Purkinje cell (primary cell): ENCODE data around the gene ZSCAN1. TPM values are rescaled to one million over a fixed set of nuclear protein-coding genes. Genes with fewer than 3 reads are reported as not detected.

Experiments used
- polyA plus RNA-seq: library from polyadenylated mRNA; unstranded; fragments of >200 nt; fragmentation: Nextera tagmentation; gene quantifications from 2 replicates; pipeline ENCODE4 v1.2.1, GENCODE V29; 2014

ZSCAN1 gene
- polyA plus RNA-seq: 0.52 TPM in 1 of 2 replicates, not detected in the other

GRCh38 chr19:58033741-58034476 lies at the start of gene ZSCAN1:
Gene ZSCAN1, plus strand, starts transcription at chr19:58034025. Its CDS starts 3,812 bp downstream, at chr19:58037837.

GRCh38 chr19:58002384-58003173 lies 31.2 kb upstream of the ZSCAN1 start, which contains the start of gene ZNF606:
Gene ZNF606, minus strand, starts transcription at chr19:58002820. Its CDS starts 1,501 bp downstream, at chr19:58001319.

GRCh38 chr19:58059003-58059670 lies 25.3 kb downstream of the ZSCAN1 start, which contains the start of gene ZNF135:
Gene ZNF135, plus strand, starts transcription at chr19:58059282. Its CDS starts 721 bp downstream, at chr19:58060003.

GRCh38 chr19:58097781-58098681 lies 64.2 kb downstream of the ZSCAN1 start, which contains the start of gene ZSCAN18:
Gene ZSCAN18, minus strand, starts transcription at chr19:58098231. Its CDS starts 7,964 bp downstream, at chr19:58090267.

Other genes with a start within 250 kb of the ZSCAN1 start
- 2.5 and 2.6 TPM in 2 replicates for gene ZNF552, start 219.1 kb upstream of the ZSCAN1 start, polyA plus RNA-seq
- gene ZNF587B, start 203.7 kb upstream of the ZSCAN1 start, polyA plus RNA-seq: 2.7 TPM in 1 of 2 replicates, not detected in the other
- gene ZNF587, start 184.2 kb upstream of the ZSCAN1 start, polyA plus RNA-seq: 9.4 and 10.9 TPM in 2 replicates
- gene ZNF814, start 145.0 kb upstream of the ZSCAN1 start, polyA plus RNA-seq: 44.4 and 50.3 TPM in 2 replicates
- gene ZNF417, start 117.4 kb upstream of the ZSCAN1 start, polyA plus RNA-seq: 1.8 and 4.3 TPM in 2 replicates
- 1.4 and 3.7 TPM in 2 replicates for gene ZNF418, start 98.6 kb upstream of the ZSCAN1 start, polyA plus RNA-seq
- 1.2 and 3.0 TPM in 2 replicates for gene ZNF256, start 86.3 kb upstream of the ZSCAN1 start, polyA plus RNA-seq
- 0.45 TPM in 1 of 2 replicates, not detected in the other for gene C19orf18, start 59.5 kb upstream of the ZSCAN1 start, polyA plus RNA-seq
- gene ZNF606, start 31.2 kb upstream of the ZSCAN1 start, polyA plus RNA-seq: 5.3 and 13.3 TPM in 2 replicates
- 5.3 and 5.6 TPM in 2 replicates for gene ZNF135, start 25.3 kb downstream of the ZSCAN1 start, polyA plus RNA-seq
- 24.8 and 26.1 TPM in 2 replicates for gene ZSCAN18, start 64.2 kb downstream of the ZSCAN1 start, polyA plus RNA-seq
- 2.5 and 2.9 TPM in 2 replicates for gene ZNF329, start 116.8 kb downstream of the ZSCAN1 start, polyA plus RNA-seq
- gene ZNF274, start 149.0 kb downstream of the ZSCAN1 start, polyA plus RNA-seq: 4.2 and 9.0 TPM in 2 replicates
- gene ZNF544, start 194.9 kb downstream of the ZSCAN1 start, polyA plus RNA-seq: 18.3 and 31.5 TPM in 2 replicates
- gene ZNF8, start 244.9 kb downstream of the ZSCAN1 start, polyA plus RNA-seq: 0.55 and 1.3 TPM in 2 replicates